Hepatocyte (in vitro differentiated cells): ENCODE measurements around the gene FDXR.

Experiments used
- EZH2 ChIP-seq: fragments of 200-600 bp; sonication (generic); IDR thresholded peaks from 2 replicates; pipeline ENCODE4 v1.6.1; 2016; ENCODE audit warnings: antibody characterized with exemption, mild to moderate bottlenecking, borderline replicate concordance
- TF ChIP-seq, protein P1 (sequence below): fragments of 200-600 bp; sonication (generic); IDR thresholded peaks from 2 replicates; pipeline ENCODE4 v1.5.1; 2016; ENCODE audit warnings: antibody characterized with exemption, mild to moderate bottlenecking; ENCODE audit not compliant: poor library complexity

DNA sequence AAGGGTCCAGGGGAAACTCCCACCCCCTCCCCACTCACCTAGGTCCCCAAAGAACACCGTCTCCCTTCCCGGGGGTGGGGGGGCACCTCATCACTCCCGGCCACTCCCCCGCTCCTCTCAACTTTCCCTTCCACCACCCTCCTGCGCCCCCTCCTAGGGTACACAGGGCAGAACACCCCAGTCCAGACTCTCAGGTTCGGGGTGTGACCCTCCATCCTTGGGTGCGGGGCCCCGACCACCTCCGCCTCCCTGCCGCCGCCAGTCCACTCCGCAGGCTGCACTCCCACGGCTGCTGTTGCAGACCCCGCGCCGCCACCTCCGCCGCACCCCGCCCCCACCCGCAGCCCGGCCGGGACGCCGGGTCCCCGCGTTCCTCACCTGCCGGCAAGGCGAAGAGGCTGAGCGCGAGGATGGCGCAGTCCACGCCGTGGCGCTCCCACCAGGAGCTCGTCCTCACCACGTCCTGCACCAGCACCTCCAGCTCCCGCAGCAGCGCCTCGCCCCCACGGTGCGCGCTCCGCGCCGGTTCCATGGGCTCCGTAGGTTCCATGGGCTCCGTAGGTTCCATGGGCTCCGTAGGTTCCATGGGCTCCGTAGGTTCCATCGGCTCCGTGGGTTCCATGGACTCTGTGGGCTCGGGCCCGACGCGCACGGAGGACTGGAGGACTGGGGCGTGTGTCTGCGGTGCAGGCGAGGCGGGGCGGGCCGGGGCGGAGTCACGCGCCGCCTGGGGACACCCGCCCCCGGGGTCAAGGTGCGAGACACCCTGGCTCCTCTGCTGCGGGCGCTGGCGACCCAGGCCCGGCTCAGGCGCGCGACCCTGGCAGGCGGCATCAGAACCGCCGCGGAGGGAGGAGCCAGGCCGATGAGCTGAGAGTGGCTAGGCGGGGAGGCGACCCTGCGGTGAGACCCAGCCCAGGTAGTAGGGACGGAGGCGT lies 20.4 kb upstream of the FDXR start, which contains the start of gene FADS6:
- TF ChIP-seq, protein P1, sequence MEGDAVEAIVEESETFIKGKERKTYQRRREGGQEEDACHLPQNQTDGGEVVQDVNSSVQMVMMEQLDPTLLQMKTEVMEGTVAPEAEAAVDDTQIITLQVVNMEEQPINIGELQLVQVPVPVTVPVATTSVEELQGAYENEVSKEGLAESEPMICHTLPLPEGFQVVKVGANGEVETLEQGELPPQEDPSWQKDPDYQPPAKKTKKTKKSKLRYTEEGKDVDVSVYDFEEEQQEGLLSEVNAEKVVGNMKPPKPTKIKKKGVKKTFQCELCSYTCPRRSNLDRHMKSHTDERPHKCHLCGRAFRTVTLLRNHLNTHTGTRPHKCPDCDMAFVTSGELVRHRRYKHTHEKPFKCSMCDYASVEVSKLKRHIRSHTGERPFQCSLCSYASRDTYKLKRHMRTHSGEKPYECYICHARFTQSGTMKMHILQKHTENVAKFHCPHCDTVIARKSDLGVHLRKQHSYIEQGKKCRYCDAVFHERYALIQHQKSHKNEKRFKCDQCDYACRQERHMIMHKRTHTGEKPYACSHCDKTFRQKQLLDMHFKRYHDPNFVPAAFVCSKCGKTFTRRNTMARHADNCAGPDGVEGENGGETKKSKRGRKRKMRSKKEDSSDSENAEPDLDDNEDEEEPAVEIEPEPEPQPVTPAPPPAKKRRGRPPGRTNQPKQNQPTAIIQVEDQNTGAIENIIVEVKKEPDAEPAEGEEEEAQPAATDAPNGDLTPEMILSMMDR: no peak
- TF ChIP-seq EZH2: peak; percentile 87
